ENCODE measurements around the gene PARD3. TPM values are rescaled to one million over a fixed set of nuclear protein-coding genes. Genes with fewer than 3 reads are reported as not detected.
A peak's percentile ranks its signal among the peaks of the same experiment; 100 is the strongest.

Gene PARD3
- total RNA-seq, 1 donor from 2014 or later = 34.1 TPM

DNA sequence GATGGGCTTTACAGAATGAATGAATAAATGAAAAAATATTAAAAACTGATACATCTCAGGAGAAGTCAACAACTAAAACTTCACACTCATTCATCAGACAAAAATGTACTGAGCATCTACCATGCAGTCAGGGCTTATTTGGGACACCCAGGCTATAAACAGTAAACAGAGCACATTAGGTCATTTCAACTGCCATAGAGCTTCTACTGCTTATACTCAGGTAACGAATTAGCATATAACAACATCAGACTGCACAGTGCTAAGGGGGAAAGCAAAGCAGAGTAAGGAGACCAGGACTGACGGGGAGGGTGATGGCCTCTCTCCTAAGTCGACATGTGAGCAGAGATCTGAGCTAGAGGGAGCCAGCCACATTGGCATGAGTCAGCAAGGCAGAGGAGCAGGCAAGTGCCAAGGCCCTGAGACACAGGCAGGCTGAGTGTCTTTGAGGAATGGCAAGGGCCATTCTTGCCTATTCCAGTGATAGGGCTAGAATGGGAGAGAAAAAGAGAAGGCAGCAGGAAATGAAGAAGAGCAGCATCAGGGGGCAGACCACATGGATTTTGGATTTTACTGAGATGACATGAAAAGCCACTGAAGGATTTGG, 528.9 kb downstream of the PARD3 start:
- ATAC-seq = no peak

DNA sequence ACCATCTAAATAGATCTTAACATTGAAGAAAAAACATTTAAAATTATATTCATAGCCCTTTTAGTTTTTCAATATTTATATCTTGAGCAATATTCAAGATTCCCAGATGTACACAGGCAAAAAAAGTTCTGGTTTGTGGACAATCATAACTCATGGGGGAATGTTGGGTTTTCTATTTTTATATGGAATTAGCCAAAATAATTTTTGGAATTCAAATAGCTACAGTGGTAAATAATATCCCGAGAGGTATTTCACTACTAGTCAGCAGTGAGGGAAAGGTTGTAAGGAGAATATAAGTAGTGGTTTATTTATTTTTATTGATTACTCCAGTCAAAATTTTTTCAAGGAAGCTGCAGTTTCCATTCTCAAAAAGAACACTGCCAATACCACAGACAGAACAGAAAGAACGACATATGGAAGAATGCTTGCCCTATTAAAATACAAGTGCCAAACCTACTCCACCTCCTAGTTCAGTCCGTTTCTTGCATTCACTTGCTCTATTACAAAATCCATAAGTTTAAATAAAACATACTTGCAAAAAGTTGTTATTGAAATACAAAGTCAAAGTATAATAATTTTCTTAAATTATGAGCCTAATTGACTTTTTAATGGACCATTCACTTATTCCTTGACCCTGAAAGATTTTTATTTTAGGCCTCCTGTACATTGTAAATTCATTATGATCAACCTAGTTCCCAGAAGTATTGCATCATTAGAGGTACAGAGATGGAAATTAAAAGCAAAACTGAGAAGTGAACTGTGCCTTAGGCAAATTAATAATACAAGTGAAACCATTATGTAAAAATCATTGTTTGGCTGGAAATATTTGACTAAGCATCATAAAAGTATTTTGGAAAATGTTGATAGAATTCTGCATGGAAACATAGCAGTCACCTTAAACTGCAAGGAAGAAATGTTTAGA, 533.2 kb downstream of the PARD3 start:
- TF ChIP-seq, protein P1, sequence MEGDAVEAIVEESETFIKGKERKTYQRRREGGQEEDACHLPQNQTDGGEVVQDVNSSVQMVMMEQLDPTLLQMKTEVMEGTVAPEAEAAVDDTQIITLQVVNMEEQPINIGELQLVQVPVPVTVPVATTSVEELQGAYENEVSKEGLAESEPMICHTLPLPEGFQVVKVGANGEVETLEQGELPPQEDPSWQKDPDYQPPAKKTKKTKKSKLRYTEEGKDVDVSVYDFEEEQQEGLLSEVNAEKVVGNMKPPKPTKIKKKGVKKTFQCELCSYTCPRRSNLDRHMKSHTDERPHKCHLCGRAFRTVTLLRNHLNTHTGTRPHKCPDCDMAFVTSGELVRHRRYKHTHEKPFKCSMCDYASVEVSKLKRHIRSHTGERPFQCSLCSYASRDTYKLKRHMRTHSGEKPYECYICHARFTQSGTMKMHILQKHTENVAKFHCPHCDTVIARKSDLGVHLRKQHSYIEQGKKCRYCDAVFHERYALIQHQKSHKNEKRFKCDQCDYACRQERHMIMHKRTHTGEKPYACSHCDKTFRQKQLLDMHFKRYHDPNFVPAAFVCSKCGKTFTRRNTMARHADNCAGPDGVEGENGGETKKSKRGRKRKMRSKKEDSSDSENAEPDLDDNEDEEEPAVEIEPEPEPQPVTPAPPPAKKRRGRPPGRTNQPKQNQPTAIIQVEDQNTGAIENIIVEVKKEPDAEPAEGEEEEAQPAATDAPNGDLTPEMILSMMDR (IDR thresholded peaks at IDR 0.05) = no peak
- Histone ChIP-seq H3K4me1 (no peaks in the 10 kb centered on the region), H3K9me3 (no peaks in the 10 kb centered on the region), H3K27me3 (ENCODE audit: low read depth) (no peaks in the 10 kb centered on the region), H3K36me3 (no peaks in the 10 kb centered on the region), H3K27ac (no peak overlapping the region), H3K4me3 (no peak overlapping the region)
- DNase-seq (no peak), ATAC-seq (no peak)
- intact Hi-C loops (cut with DNase I) = no loop called here

More for the DNA sequence above, 528.9 kb downstream of the PARD3 start:
- no peaks in the 10 kb centered on the region for H3K4me1 ChIP-seq
- DNase-seq = no peak
- no peaks in the 10 kb centered on the region for H3K36me3 ChIP-seq
- H3K27me3 ChIP-seq (ENCODE audit: low read depth) = no peaks in the 10 kb centered on the region
- TF ChIP-seq, protein P1 (IDR thresholded peaks at IDR 0.05) = no peak
- no peaks in the 10 kb centered on the region for H3K9me3 ChIP-seq
- intact Hi-C loops (cut with DNase I) = no loop called here
- H3K27ac ChIP-seq = no peak overlapping the region
- no peak overlapping the region for H3K4me3 ChIP-seq

DNA sequence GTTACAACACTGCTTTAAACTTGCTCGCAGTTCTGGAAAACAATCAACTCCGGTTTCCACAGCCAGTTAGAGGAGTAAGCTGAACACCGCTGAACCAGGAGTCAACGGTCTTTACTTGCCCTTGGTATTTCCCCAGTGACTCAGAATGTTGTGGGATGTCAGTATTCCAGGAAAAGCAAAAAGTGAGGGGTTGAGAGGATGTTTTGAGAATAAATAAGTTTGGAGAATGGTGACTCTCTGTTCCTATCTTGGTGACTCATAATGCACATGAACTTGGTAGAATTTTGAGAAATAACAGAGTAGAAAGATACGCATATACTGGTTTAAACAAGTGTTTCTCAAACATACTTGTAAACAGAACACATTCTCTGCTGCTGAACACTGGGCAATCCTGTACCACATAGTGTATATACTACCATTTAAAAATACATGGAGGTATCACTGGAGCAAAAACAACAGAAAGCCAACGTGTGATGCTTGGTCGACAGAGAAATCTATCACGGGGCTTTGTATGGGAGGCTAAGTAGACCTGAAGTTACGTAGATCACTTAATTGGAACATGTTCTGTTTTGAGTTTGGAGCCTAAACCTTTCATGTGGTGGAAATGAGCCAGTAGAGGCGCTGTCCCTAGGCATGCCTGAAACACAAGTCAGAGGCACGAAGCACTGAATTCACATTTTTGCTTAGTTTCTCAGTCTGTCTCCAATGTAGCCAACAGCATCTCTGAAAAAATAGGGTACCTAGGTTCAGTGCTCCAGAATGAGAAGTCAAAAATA, 534.3 kb downstream of the PARD3 start:
- no peak overlapping the region for H3K4me3 ChIP-seq
- DNase-seq (no peak), ATAC-seq (peak in 1 of 2 donors; percentile 59)
- no peaks in the 10 kb centered on the region for H3K27me3 ChIP-seq (ENCODE audit: low read depth)
- intact Hi-C loops (cut with DNase I) = no loop called here
- H3K36me3 ChIP-seq = no peaks in the 10 kb centered on the region
- H3K9me3 ChIP-seq = no peaks in the 10 kb centered on the region
- TF ChIP-seq, protein P1 (IDR thresholded peaks at IDR 0.05) = no peak
- no peak overlapping the region for H3K27ac ChIP-seq
- no peaks in the 10 kb centered on the region for H3K4me1 ChIP-seq

DNA sequence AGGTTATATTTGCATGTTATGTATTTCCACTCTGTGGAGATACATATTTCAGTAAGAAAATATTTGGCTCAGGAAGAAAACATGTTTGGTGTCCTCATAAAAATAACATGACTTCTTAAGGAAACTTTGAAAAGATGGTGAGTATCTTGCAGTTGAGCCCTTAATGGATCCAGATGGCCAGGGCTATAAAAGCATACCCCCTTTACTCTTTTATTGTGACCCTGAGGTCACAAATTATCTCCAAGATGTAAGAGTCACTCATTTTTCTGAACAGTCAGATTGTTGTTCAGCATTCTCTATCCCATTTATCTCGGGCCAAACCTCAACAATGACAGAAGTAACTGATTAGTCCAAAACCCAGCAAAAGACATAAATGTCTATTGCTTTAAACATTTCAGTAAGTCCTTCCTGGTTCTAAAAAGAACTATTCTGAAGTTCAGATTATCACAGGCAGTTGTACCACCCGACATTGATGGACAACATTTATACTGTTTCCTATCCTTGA, 539.4 kb downstream of the PARD3 start:
- DNase-seq (no peak), ATAC-seq (no peak)
- Histone ChIP-seq H3K27ac (no peak overlapping the region), H3K4me3 (no peak overlapping the region), H3K27me3 (ENCODE audit: low read depth) (no peaks in the 10 kb centered on the region), H3K9me3 (no peaks in the 10 kb centered on the region), H3K36me3 (no peaks in the 10 kb centered on the region), H3K4me1 (no peaks in the 10 kb centered on the region)
- intact Hi-C loops (cut with DNase I) = no loop called here
- TF ChIP-seq, protein P1 (IDR thresholded peaks at IDR 0.05) = no peak

DNA sequence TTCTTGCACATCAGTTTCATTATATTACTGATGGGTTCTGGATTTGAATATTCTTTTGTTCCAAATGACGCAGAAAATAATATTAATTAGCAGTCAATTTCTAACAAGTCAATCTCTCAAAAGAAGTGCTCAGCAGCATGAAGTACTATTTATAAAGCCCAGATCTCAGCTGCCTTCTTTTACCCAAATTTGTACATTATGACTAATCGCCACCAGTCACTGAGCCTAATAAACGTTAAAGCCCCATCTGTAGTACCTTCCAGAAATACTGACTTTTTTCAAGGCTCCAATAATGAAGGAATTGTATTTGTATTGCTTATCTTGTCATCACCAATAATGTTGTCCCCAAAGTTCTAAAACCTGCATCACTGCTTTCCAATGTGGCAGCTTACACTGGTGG, 540.2 kb downstream of the PARD3 start:
- intact Hi-C loops (cut with DNase I) = no loop called here
- DNase-seq (no peak), ATAC-seq (no peak)
- Histone ChIP-seq H3K4me1 (no peaks in the 10 kb centered on the region), H3K27ac (no peak overlapping the region), H3K27me3 (ENCODE audit: low read depth) (no peaks in the 10 kb centered on the region), H3K4me3 (no peak overlapping the region), H3K36me3 (no peaks in the 10 kb centered on the region), H3K9me3 (no peaks in the 10 kb centered on the region)
- TF ChIP-seq, protein P1 (IDR thresholded peaks at IDR 0.05) = no peak

All from lower lobe of right lung (tissue), 2 donors.